C4-2B (cell line): ENCODE data around the gene KLHL2.

Source experiments
- ZFX ChIP-seq: fragments of 450-650 bp; IDR thresholded peaks from 2 replicates; pipeline ENCODE4 v1.6.1; 2017
- TF ChIP-seq, protein P1 (sequence below): fragments of 450-650 bp; conservative IDR thresholded peaks from 2 replicates; pipeline ENCODE4 v1.5.1; 2017; ENCODE audit warnings: mild to moderate bottlenecking

DNA sequence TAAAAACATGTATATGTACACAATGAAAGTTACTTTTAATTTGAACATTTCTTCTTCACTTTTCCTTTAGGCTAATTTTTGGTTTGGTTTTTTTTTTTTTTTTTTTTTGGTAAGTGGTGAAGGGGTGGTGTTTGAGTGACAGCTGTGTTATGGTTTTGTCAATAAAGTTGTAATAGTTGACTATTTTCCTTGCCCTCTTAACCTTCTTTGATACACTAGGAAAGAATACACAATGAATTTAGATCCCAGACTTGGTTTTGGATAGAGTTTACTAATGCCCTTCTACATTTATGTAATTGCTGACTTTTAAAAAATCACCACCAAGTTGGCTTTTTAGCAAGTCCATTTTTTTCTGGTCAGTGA is 82.0 kb downstream of the KLHL2 start:
- no peak for TF ChIP-seq ZFX
- TF ChIP-seq, protein P1, sequence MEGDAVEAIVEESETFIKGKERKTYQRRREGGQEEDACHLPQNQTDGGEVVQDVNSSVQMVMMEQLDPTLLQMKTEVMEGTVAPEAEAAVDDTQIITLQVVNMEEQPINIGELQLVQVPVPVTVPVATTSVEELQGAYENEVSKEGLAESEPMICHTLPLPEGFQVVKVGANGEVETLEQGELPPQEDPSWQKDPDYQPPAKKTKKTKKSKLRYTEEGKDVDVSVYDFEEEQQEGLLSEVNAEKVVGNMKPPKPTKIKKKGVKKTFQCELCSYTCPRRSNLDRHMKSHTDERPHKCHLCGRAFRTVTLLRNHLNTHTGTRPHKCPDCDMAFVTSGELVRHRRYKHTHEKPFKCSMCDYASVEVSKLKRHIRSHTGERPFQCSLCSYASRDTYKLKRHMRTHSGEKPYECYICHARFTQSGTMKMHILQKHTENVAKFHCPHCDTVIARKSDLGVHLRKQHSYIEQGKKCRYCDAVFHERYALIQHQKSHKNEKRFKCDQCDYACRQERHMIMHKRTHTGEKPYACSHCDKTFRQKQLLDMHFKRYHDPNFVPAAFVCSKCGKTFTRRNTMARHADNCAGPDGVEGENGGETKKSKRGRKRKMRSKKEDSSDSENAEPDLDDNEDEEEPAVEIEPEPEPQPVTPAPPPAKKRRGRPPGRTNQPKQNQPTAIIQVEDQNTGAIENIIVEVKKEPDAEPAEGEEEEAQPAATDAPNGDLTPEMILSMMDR = no peak
